Chondrocyte (in vitro differentiated cells): ENCODE measurements around the gene EIF4EBP3. TPM values are rescaled to one million over a fixed set of nuclear protein-coding genes. Genes with fewer than 3 reads are reported as not detected.

Source experiments
- DNase-seq: peaks from one replicate; pipeline ENCODE4 v3.0.0; 2021; ENCODE audit warnings: mixed read lengths, low spot score
- H3K27ac Mint-ChIP-seq: one replicate; pipeline ENCODE4 v1.8.0; 2021; ENCODE audit warnings: mild to moderate bottlenecking, moderate library complexity, mixed read lengths; ENCODE audit not compliant: unreplicated experiment
- H3K27me3 Mint-ChIP-seq: 2 replicates; pipeline ENCODE4 v1.8.0; 2021; ENCODE audit warnings: low read depth, mixed read lengths
- H3K36me3 Mint-ChIP-seq: 2 replicates; pipeline ENCODE4 v1.8.0; 2021; ENCODE audit warnings: low read depth, mixed read lengths
- H3K4me1 Mint-ChIP-seq: 2 replicates; pipeline ENCODE4 v1.8.0; 2021; ENCODE audit warnings: low read depth, mild to moderate bottlenecking, mixed read lengths
- H3K4me3 Mint-ChIP-seq: one replicate; pipeline ENCODE4 v1.8.0; 2021; ENCODE audit warnings: mild to moderate bottlenecking, moderate library complexity, mixed read lengths; ENCODE audit not compliant: unreplicated experiment
- H3K9me3 Mint-ChIP-seq: 2 replicates; pipeline ENCODE4 v1.8.0; 2021; ENCODE audit warnings: low read depth, mixed read lengths
- CTCF ChIP-seq: fragments of 200-600 bp; sonication (generic); IDR thresholded peaks from 2 replicates; pipeline ENCODE4 v1.5.0; 2021; ENCODE audit warnings: antibody characterized with exemption, mild to moderate bottlenecking, moderate library complexity
- total RNA-seq: library from RNA; stranded (reverse); gene quantifications from 3 replicates; pipeline ENCODE4 v1.2.1, GENCODE V29; 2021

Gene EIF4EBP3
- total RNA-seq, 1 donor from 2014 or later = 6.2 TPM

DNA sequence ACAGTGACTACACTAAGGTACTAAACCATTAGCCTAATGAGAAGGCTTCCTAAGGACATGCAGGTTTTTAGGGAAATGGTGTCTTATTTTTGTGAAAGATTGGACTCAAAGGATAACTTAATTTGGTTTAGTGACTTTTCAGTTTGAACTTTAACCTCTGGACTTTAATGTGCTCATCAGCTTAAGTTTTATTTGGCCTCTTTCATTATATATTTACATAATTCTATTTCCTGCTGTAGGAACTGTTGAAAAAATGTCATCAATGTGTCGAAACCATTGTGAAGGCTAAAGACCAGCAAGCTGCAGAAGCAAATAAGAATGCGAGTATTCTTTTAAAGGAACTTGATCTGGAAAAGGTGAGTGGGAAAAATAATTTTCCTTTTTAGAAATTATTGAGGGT, 34.3 kb upstream of the EIF4EBP3 start:
- no peak for DNase-seq
- Mint-ChIP-seq H3K36me3 (peaks cover 30% of the 10 kb centered on the region), H3K27me3 (no peaks in the 10 kb centered on the region), H3K27ac (no peak overlapping the region), H3K4me3 (no peak overlapping the region), H3K4me1 (no peaks in the 10 kb centered on the region), H3K9me3 (no peaks in the 10 kb centered on the region)
- TF ChIP-seq CTCF = no peak

DNA sequence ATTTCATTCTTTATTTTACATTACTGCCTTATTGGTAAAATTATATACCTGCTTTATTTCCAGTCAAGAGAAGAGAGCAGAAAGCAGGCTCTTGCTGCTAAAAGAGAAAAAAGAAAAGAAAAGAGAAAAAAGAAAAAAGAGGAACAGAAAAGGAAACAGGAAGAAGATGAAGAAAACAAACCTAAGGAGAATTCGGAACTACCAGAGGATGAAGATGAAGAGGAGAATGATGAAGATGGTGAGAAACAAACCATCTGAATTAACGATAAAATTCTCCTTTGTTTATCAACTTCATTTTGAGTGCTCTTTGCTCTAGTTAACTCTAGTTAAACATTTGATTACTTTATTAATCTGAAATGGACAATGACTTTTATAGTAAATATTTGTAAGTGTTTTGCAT, 23.5 kb upstream of the EIF4EBP3 start:
- DNase-seq = no peak
- TF ChIP-seq CTCF = no peak
- H3K36me3 Mint-ChIP-seq = peaks cover 24% of the 10 kb centered on the region

GRCh38 chr5:140540227-140540626, 7.2 kb upstream of the EIF4EBP3 start:
- Mint-ChIP-seq H3K4me1 (no peaks in the 10 kb centered on the region), H3K9me3 (no peaks in the 10 kb centered on the region), H3K27me3 (no peaks in the 10 kb centered on the region), H3K4me3 (no peak overlapping the region), H3K36me3 (peaks cover 23% of the 10 kb centered on the region), H3K27ac (no peak overlapping the region)
- DNase-seq = no peak
- TF ChIP-seq CTCF = no peak

More for the DNA sequence above, 23.5 kb upstream of the EIF4EBP3 start:
- Mint-ChIP-seq H3K4me1 (no peaks in the 10 kb centered on the region), H3K4me3 (no peak overlapping the region), H3K27me3 (no peaks in the 10 kb centered on the region), H3K9me3 (peaks cover 3% of the 10 kb centered on the region), H3K27ac (no peak overlapping the region)

DNA sequence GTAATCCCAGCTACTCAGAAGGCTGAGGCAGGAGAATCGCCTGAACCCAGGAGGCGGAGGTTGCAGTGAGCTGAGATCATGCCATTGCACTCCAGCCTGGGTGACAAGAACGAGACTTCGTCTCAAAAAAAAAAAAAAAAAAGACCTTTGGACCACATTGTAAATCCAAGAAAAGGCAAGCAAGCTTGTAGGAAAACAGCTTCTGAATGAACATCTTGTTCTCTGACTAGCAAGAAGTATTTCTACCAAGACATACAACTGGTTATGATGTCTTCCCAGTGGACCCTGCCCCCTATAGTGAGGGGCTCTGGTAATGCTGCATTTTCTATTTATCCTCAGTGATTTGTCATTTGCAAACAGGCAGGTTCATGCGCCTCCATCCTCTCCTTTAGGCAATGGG, 4.5 kb upstream of the EIF4EBP3 start:
- H3K4me3 Mint-ChIP-seq = no peak overlapping the region
- no peak for DNase-seq
- peaks cover 15% of the 10 kb centered on the region for H3K4me1 Mint-ChIP-seq
- H3K9me3 Mint-ChIP-seq = no peaks in the 10 kb centered on the region
- H3K27me3 Mint-ChIP-seq = no peaks in the 10 kb centered on the region
- no peak for TF ChIP-seq CTCF
- peaks cover 17% of the 10 kb centered on the region for H3K36me3 Mint-ChIP-seq
- no peak overlapping the region for H3K27ac Mint-ChIP-seq

GRCh38 chr5:140544986-140545385, 2.5 kb upstream of the EIF4EBP3 start:
- H3K4me3 Mint-ChIP-seq = no peak overlapping the region
- TF ChIP-seq CTCF = no peak
- no peak for DNase-seq
- no peaks in the 10 kb centered on the region for H3K9me3 Mint-ChIP-seq
- H3K27ac Mint-ChIP-seq = no peak overlapping the region
- H3K4me1 Mint-ChIP-seq = peaks cover 34% of the 10 kb centered on the region
- H3K36me3 Mint-ChIP-seq = peaks cover 10% of the 10 kb centered on the region
- no peaks in the 10 kb centered on the region for H3K27me3 Mint-ChIP-seq
